Activated T-helper 2 cell treated with anti-CD3 and anti-CD28 coated beads, Interferon-gamma antibody, Interleukin-2, Interleukin-4, amounts not matched to agents 10 μg/mL and 5 μg/mL and 100 μg/mL, durations not matched to agents 14 hours and 24 hours and 36 hours (primary cell): Measurements from ENCODE around the gene PTBP1. TPM values are rescaled to one million over a fixed set of nuclear protein-coding genes. Genes with fewer than 3 reads are reported as not detected.

Experiments
- DNase-seq: peaks from one replicate; pipeline ENCODE4 v3.0.0; 2021; ENCODE audit warnings: low spot score
- H3K27ac Mint-ChIP-seq: one replicate; pipeline ENCODE4 v1.8.0; 2021; ENCODE audit warnings: mixed read lengths
- H3K27me3 Mint-ChIP-seq: one replicate; pipeline ENCODE4 v1.8.0; 2021; ENCODE audit warnings: low read depth, mixed read lengths
- H3K36me3 Mint-ChIP-seq: one replicate; pipeline ENCODE4 v1.8.0; 2021; ENCODE audit warnings: low read depth, mixed read lengths
- H3K4me1 Mint-ChIP-seq: one replicate; pipeline ENCODE4 v1.8.0; 2021; ENCODE audit warnings: low read depth, mixed read lengths
- H3K4me3 Mint-ChIP-seq: one replicate; pipeline ENCODE4 v1.8.0; 2021; ENCODE audit warnings: low read depth, mild to moderate bottlenecking, moderate library complexity, mixed read lengths
- H3K9me3 Mint-ChIP-seq: one replicate; pipeline ENCODE4 v1.8.0; 2021; ENCODE audit warnings: mixed read lengths
- intact Hi-C: fragments of 100-400 bp; cut with micrococcal nuclease; formaldehyde crosslinking; loops from one replicate; pipeline ENCODE4 v1.15.1; 2023
- total RNA-seq: library from RNA; stranded (reverse); gene quantifications from 2 replicates; pipeline ENCODE4 v1.2.3, GENCODE V29; 2022

Gene PTBP1
- total RNA-seq, 1 donor from 2014 or later, result 739 TPM

- intact Hi-C loops, result loop anchor here (2.0 to 5.0 kb wide), 3 partner anchors 121 to 225 kb away; partner anchors contain the start of genes KISS1R and RNF126
- H3K27ac Mint-ChIP-seq, result no peak overlapping the region
- no peak for DNase-seq
- H3K36me3 Mint-ChIP-seq, result peaks cover 25% of the 10 kb centered on the region
- H3K4me1 Mint-ChIP-seq, result peaks cover 18% of the 10 kb centered on the region
- H3K4me3 Mint-ChIP-seq, result no peak overlapping the region
- no peaks in the 10 kb centered on the region for H3K9me3 Mint-ChIP-seq
- no peaks in the 10 kb centered on the region for H3K27me3 Mint-ChIP-seq
These were observed 1.3 kb upstream of the PTBP1 start for GRCh38 chr19:795691-796581.

- Mint-ChIP-seq H3K27ac (peak overlapping the region; percentile 72), H3K4me1 (peaks cover 20% of the 10 kb centered on the region), H3K36me3 (peaks cover 42% of the 10 kb centered on the region), H3K27me3 (no peaks in the 10 kb centered on the region), H3K9me3 (no peaks in the 10 kb centered on the region), H3K4me3 (peak overlapping the region; percentile 86)
- intact Hi-C loops, result loop anchor here (1.0 to 5.0 kb wide), 6 partner anchors 117 to 227 kb away; partner anchors contain the start of genes KISS1R, POLRMT, RNF126 and RNU6-2
- DNase-seq, result peak; percentile 89
These were observed 519 bp downstream of the PTBP1 start for GRCh38 chr19:797528-798414.

GRCh38 chr19:798415-799075 lies 1.3 kb downstream of the PTBP1 start:
- intact Hi-C loops, result loop anchor here (5.0 kb wide), 1 partner anchor 119 kb away; the partner anchor contains the start of gene KISS1R
- Mint-ChIP-seq H3K27me3 (no peaks in the 10 kb centered on the region), H3K9me3 (no peaks in the 10 kb centered on the region), H3K27ac (peak overlapping the region; percentile 76), H3K36me3 (peaks cover 50% of the 10 kb centered on the region), H3K4me3 (peak overlapping the region; percentile 86), H3K4me1 (peaks cover 20% of the 10 kb centered on the region)
- peak; percentile 23 for DNase-seq

- peaks cover 57% of the 10 kb centered on the region for H3K36me3 Mint-ChIP-seq
- no peaks in the 10 kb centered on the region for H3K27me3 Mint-ChIP-seq
- peak overlapping the region; percentile 76 for H3K27ac Mint-ChIP-seq
- intact Hi-C loops, result loop anchor here (5.0 kb wide), 1 partner anchor 118 kb away; the partner anchor contains the start of gene KISS1R
- H3K9me3 Mint-ChIP-seq, result no peaks in the 10 kb centered on the region
- H3K4me1 Mint-ChIP-seq, result peaks cover 20% of the 10 kb centered on the region
- peak overlapping the region; percentile 86 for H3K4me3 Mint-ChIP-seq
- DNase-seq, result no peak
These were observed 2.0 kb downstream of the PTBP1 start for GRCh38 chr19:799076-799881.

GRCh38 chr19:800360-801029 lies 3.2 kb downstream of the PTBP1 start:
- Mint-ChIP-seq H3K27ac (peak overlapping the region; percentile 51), H3K4me1 (peaks cover 20% of the 10 kb centered on the region), H3K36me3 (peaks cover 63% of the 10 kb centered on the region), H3K4me3 (peak overlapping the region; percentile 86), H3K27me3 (no peaks in the 10 kb centered on the region), H3K9me3 (no peaks in the 10 kb centered on the region)
- DNase-seq, result no peak
- intact Hi-C loops, result no loop called here

- DNase-seq, result no peak
- intact Hi-C loops, result no loop called here
- Mint-ChIP-seq H3K9me3 (no peaks in the 10 kb centered on the region), H3K36me3 (peaks cover 66% of the 10 kb centered on the region), H3K4me3 (peak overlapping the region; percentile 60), H3K27ac (no peak overlapping the region), H3K4me1 (peaks cover 20% of the 10 kb centered on the region), H3K27me3 (no peaks in the 10 kb centered on the region)
These were observed 4.0 kb downstream of the PTBP1 start for GRCh38 chr19:801030-801860.

GRCh38 chr19:801861-802497 lies 4.7 kb downstream of the PTBP1 start:
- H3K4me1 Mint-ChIP-seq, result peaks cover 18% of the 10 kb centered on the region
- intact Hi-C loops, result no loop called here
- no peaks in the 10 kb centered on the region for H3K9me3 Mint-ChIP-seq
- H3K27me3 Mint-ChIP-seq, result no peaks in the 10 kb centered on the region
- H3K4me3 Mint-ChIP-seq, result peak overlapping the region; percentile 45
- H3K27ac Mint-ChIP-seq, result no peak overlapping the region
- peaks cover 71% of the 10 kb centered on the region for H3K36me3 Mint-ChIP-seq
- DNase-seq, result no peak

GRCh38 chr19:802498-803098 lies 5.3 kb downstream of the PTBP1 start:
- Mint-ChIP-seq H3K27ac (no peak overlapping the region), H3K36me3 (peaks cover 78% of the 10 kb centered on the region)

GRCh38 chr19:803099-803561 lies 5.9 kb downstream of the PTBP1 start:
- intact Hi-C loops, result no loop called here
- no peaks in the 10 kb centered on the region for H3K27me3 Mint-ChIP-seq
- DNase-seq, result no peak
- peaks cover 20% of the 10 kb centered on the region for H3K4me1 Mint-ChIP-seq
- no peaks in the 10 kb centered on the region for H3K9me3 Mint-ChIP-seq
- peaks cover 83% of the 10 kb centered on the region for H3K36me3 Mint-ChIP-seq
- no peak overlapping the region for H3K27ac Mint-ChIP-seq
- H3K4me3 Mint-ChIP-seq, result no peak overlapping the region

More at GRCh38 chr19:802498-803098, 5.3 kb downstream of the PTBP1 start:
- Mint-ChIP-seq H3K9me3 (no peaks in the 10 kb centered on the region), H3K4me3 (no peak overlapping the region), H3K27me3 (no peaks in the 10 kb centered on the region), H3K4me1 (peaks cover 18% of the 10 kb centered on the region)
- intact Hi-C loops, result no loop called here
- DNase-seq, result no peak
